OCI-LY7 (cell line): ENCODE measurements around the gene ARID5A. TPM values are rescaled to one million over a fixed set of nuclear protein-coding genes. Genes with fewer than 3 reads are reported as not detected.

Experiments used
- BruUV-seq: library from RNA; stranded (reverse); fragments of 400-500 nt; replicated peaks from 2 replicates; lab custom pipeline; 2021; lab: Mats Ljungman, UMichigan
- CTCF ChIA-PET: fragments of 300-600 bp; sonication (Branson Sonifier 250); formaldehyde crosslinking; loops from one replicate; lab custom pipeline; 2022; ENCODE audit warnings: antibody characterized with exemption; ENCODE audit not compliant: unreplicated experiment; lab: Charles Lee
- POLR2A ChIA-PET: fragments of 300-600 bp; sonication (Branson Sonifier 250); formaldehyde crosslinking; loops from one replicate; lab custom pipeline; 2022; ENCODE audit warnings: antibody characterized with exemption; lab: Charles Lee
- DNase-seq: peaks from one replicate; pipeline ENCODE4 v3.0.0-alpha.2; 2015; ENCODE audit warnings: low spot score
- H2AFZ ChIP-seq: fragments of 200-600 bp; sonication (generic), shearing (Covaris generic); 2 replicates; pipeline ENCODE4 v1.6.1; 2014; ENCODE audit warnings: mild to moderate bottlenecking, antibody characterized with exemption, low read length, moderate library complexity
- H3K27ac ChIP-seq: fragments of 200-600 bp; sonication (generic); 2 replicates; pipeline ENCODE4 v1.5.1; 2014; ENCODE audit warnings: mixed run types, low read depth, mild to moderate bottlenecking, moderate library complexity, low read length, inconsistent platforms; ENCODE audit not compliant: poor library complexity, severe bottlenecking
- H3K36me3 ChIP-seq: fragments of 200-600 bp; sonication (generic); 2 replicates; pipeline ENCODE4 v1.6.1; 2014; ENCODE audit warnings: mild to moderate bottlenecking, antibody characterized with exemption, low read length, moderate library complexity, mixed read lengths; ENCODE audit not compliant: insufficient read depth
- H3K4me1 ChIP-seq: fragments of 200-600 bp; sonication (generic); 2 replicates; pipeline ENCODE4 v1.5.1; 2014; ENCODE audit warnings: mild to moderate bottlenecking, low read length; ENCODE audit not compliant: insufficient read depth, poor library complexity, severe bottlenecking
- H3K4me2 ChIP-seq: fragments of 200-600 bp; sonication (generic); 2 replicates; pipeline ENCODE4 v1.6.1; 2014; ENCODE audit warnings: mild to moderate bottlenecking, low read length
- H3K4me3 ChIP-seq: fragments of 200-600 bp; sonication (generic); 2 replicates; pipeline ENCODE4 v1.5.1; 2014; ENCODE audit warnings: mild to moderate bottlenecking, low read depth, low read length; ENCODE audit not compliant: poor library complexity, severe bottlenecking
- H3K79me2 ChIP-seq: fragments of 200-600 bp; sonication (generic); 2 replicates; pipeline ENCODE4 v1.6.1; 2016; ENCODE audit warnings: low read depth, mild to moderate bottlenecking, low read length, moderate library complexity, mixed read lengths; ENCODE audit not compliant: insufficient read depth
- H3K9me2 ChIP-seq: fragments of 200-600 bp; sonication (generic); 2 replicates; pipeline ENCODE4 v1.6.1; 2016; ENCODE audit warnings: mild to moderate bottlenecking, low read length, mixed read lengths; ENCODE audit not compliant: insufficient read depth
- H3K9me3 ChIP-seq: fragments of 200-600 bp; sonication (generic); 2 replicates; pipeline ENCODE4 v1.6.1; 2014; ENCODE audit warnings: mild to moderate bottlenecking, mixed run types, low read length, mixed read lengths
- H4K20me1 ChIP-seq: fragments of 200-600 bp; sonication (generic); 2 replicates; pipeline ENCODE4 v1.6.1; 2014; ENCODE audit warnings: mild to moderate bottlenecking, antibody characterized with exemption, low read length, moderate library complexity, mixed read lengths; ENCODE audit not compliant: insufficient read depth
- EZH2phosphoT487 ChIP-seq: fragments of 200-600 bp; sonication (generic); IDR thresholded peaks from 2 replicates; pipeline ENCODE4 v1.6.1; 2018; ENCODE audit warnings: low read depth, borderline replicate concordance, mild to moderate bottlenecking, mixed run types, antibody characterized with exemption, low read length, moderate library complexity, mixed read lengths
- intact Hi-C: fragments of 100-400 bp; cut with micrococcal nuclease; formaldehyde crosslinking; loops from one replicate; pipeline ENCODE4 v1.10.0; 2022; ENCODE audit not compliant: unreplicated experiment
- total RNA-seq, 2 experiments: library from RNA; depleted of rRNA in 1 of 2; stranded (reverse); fragments of >200 nt in 1 of 2; shearing (Covaris generic) in 1 of 2; gene quantifications; 2 replicates each; pipeline ENCODE4 v1.2.3, GENCODE V29; 2014 to 2022
- TF ChIP-seq, protein P1 (sequence below): fragments of 200-600 bp; sonication (generic); conservative IDR thresholded peaks from 2 replicates; pipeline ENCODE4 v1.5.1; 2014; ENCODE audit warnings: mild to moderate bottlenecking, antibody characterized with exemption, low read length, moderate library complexity, mixed read lengths

Gene ARID5A
- total RNA-seq, 2 experiments from 2014 or later, result 4.4 to 6.0 TPM

DNA sequence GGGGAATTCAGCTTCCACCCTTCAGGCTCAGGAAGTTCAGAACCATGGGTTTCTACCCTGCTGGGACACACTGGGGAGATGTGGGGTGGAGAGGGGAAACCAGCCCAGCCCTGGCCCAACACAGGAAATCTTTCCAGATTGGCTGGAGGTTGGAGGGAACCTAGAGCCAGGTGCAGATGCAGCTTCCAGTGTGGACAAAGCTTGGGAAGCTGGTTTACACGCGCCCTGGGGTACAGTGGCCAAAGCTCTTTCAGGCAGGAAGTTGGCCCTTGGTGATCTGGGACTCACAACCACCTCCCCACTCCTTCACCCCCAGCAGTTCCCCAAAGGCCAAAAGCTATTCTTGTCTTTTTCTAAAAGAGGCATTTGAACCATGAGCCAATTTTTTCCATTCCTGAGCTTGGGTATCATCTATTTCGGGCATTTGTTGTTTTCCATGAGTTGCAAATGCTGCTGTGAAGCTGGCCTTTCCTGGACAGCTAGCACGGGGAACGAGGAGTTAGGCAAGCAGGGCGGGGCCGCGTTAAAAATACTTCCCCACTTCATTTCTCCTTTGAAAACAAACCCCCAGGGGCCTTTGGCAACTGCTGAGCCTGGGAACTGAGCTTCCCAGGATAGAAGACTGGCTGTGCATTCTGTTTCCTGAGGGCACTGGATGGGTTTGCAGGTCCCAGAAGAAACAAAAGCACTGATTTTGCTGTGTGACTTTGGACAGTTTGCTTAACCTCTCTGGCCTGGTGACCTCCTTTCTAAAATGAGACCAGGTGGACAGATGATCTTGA, 3.1 kb upstream of the ARID5A start:
- no peak overlapping the region for H3K4me2 ChIP-seq
- no peaks in the 10 kb centered on the region for H3K79me2 ChIP-seq
- intact Hi-C loops, result no loop called here
- CTCF ChIA-PET, result no interaction called here
- POLR2A ChIA-PET, result no interaction called here
- H3K4me1 ChIP-seq, result peaks cover 12% of the 10 kb centered on the region
- H2AFZ ChIP-seq, result no peak overlapping the region
- H4K20me1 ChIP-seq, result peaks cover 1% of the 10 kb centered on the region; the same call in 1 of the 2 replicates
- no peaks in the 10 kb centered on the region for H3K36me3 ChIP-seq
- H3K4me3 ChIP-seq, result no peak overlapping the region
- TF ChIP-seq EZH2phosphoT487, result no peak
- TF ChIP-seq, protein P1, sequence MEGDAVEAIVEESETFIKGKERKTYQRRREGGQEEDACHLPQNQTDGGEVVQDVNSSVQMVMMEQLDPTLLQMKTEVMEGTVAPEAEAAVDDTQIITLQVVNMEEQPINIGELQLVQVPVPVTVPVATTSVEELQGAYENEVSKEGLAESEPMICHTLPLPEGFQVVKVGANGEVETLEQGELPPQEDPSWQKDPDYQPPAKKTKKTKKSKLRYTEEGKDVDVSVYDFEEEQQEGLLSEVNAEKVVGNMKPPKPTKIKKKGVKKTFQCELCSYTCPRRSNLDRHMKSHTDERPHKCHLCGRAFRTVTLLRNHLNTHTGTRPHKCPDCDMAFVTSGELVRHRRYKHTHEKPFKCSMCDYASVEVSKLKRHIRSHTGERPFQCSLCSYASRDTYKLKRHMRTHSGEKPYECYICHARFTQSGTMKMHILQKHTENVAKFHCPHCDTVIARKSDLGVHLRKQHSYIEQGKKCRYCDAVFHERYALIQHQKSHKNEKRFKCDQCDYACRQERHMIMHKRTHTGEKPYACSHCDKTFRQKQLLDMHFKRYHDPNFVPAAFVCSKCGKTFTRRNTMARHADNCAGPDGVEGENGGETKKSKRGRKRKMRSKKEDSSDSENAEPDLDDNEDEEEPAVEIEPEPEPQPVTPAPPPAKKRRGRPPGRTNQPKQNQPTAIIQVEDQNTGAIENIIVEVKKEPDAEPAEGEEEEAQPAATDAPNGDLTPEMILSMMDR, result no peak
- BruUV-seq, result no TSS peak
- H3K27ac ChIP-seq, result no peak overlapping the region
- H3K9me2 ChIP-seq, result no peaks in the 10 kb centered on the region
- DNase-seq, result no peak
- H3K9me3 ChIP-seq, result no peaks in the 10 kb centered on the region

DNA sequence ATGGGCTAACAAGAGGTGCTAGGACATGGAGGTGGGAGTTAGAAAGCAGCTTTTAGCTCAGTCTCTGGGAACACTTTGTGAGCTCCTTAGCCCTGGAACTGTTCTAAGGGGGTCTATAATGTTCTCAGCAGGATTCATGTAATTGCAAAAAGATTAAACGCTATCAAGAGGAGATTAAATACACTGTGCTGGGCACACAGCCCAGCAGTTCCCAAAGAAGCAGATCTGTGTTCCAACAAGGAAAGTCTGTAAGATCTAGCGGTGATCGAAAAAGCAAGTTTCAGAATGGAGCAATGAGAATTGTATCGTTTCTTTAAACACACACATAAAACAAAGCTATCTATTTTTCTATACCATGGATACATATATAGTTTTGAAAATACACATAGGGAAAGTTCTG, 2.4 kb upstream of the ARID5A start:
- intact Hi-C loops, result no loop called here
- Histone ChIP-seq H3K4me2 (no peak overlapping the region), H3K27ac (no peak overlapping the region), H3K79me2 (no peaks in the 10 kb centered on the region), H3K4me1 (peaks cover 13% of the 10 kb centered on the region), H4K20me1 (peaks cover 6% of the 10 kb centered on the region; the same call in 1 of the 2 replicates), H3K4me3 (no peak overlapping the region), H3K9me3 (no peaks in the 10 kb centered on the region), H3K36me3 (no peaks in the 10 kb centered on the region), H3K9me2 (no peaks in the 10 kb centered on the region), H2AFZ (no peak overlapping the region)
- CTCF ChIA-PET, result no interaction called here
- POLR2A ChIA-PET, result no interaction called here
- BruUV-seq, result no TSS peak
- no peak for DNase-seq
- TF ChIP-seq EZH2phosphoT487, result no peak
- TF ChIP-seq, protein P1, result no peak

DNA sequence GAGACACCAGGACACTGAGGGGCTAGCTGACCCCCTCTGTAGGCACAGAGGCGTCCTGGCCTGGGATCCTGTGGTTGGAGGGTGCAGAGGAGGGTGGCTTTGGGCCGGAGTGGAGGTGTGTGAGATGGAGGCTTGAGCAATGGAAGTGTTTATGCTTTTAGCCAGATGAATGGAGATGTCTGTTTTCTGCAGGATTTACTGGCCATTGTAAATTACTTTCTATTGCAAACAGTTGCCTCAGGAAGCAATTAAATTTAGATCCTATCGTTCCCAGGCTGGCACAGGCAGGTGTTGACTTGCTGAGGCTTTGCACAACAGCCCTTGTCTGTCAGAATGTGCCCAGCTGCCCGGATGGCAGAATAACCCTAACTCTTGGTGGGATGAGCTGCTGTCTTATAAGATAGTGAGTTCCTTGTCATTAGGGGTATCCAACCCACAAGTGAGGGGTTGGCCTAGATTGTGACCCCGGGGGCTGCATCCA, 1.8 kb upstream of the ARID5A start:
- intact Hi-C loops, result no loop called here
- H3K9me3 ChIP-seq, result no peaks in the 10 kb centered on the region
- no peak overlapping the region for H2AFZ ChIP-seq
- H3K4me1 ChIP-seq, result peaks cover 13% of the 10 kb centered on the region
- no peaks in the 10 kb centered on the region for H3K9me2 ChIP-seq
- peaks cover 6% of the 10 kb centered on the region; the same call in 1 of the 2 replicates for H4K20me1 ChIP-seq
- H3K79me2 ChIP-seq, result no peaks in the 10 kb centered on the region
- H3K36me3 ChIP-seq, result no peaks in the 10 kb centered on the region
- H3K27ac ChIP-seq, result no peak overlapping the region
- H3K4me3 ChIP-seq, result no peak overlapping the region
- CTCF ChIA-PET, result no interaction called here
- POLR2A ChIA-PET, result no interaction called here
- TF ChIP-seq, protein P1, result no peak
- no peak for TF ChIP-seq EZH2phosphoT487
- no peak for DNase-seq
- no peak overlapping the region for H3K4me2 ChIP-seq
- no TSS peak for BruUV-seq
